ENCODE measurements around the gene MYO6.

- TF ChIP-seq, protein P1, sequence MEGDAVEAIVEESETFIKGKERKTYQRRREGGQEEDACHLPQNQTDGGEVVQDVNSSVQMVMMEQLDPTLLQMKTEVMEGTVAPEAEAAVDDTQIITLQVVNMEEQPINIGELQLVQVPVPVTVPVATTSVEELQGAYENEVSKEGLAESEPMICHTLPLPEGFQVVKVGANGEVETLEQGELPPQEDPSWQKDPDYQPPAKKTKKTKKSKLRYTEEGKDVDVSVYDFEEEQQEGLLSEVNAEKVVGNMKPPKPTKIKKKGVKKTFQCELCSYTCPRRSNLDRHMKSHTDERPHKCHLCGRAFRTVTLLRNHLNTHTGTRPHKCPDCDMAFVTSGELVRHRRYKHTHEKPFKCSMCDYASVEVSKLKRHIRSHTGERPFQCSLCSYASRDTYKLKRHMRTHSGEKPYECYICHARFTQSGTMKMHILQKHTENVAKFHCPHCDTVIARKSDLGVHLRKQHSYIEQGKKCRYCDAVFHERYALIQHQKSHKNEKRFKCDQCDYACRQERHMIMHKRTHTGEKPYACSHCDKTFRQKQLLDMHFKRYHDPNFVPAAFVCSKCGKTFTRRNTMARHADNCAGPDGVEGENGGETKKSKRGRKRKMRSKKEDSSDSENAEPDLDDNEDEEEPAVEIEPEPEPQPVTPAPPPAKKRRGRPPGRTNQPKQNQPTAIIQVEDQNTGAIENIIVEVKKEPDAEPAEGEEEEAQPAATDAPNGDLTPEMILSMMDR (IDR thresholded peaks at IDR 0.05; ENCODE audit: low read length) = no peak
- TF ChIP-seq EZH2 (IDR thresholded peaks at IDR 0.05; ENCODE audit: borderline replicate concordance, low read length) = no peak
Measured at GRCh38 chr6:75863784-75864183, 114.7 kb downstream of the MYO6 start.

Data from OCI-LY1 (cell line).